SK-N-SH (cell line): ENCODE data around the gene GRIK3. TPM values are rescaled to one million over a fixed set of nuclear protein-coding genes. Genes with fewer than 3 reads are reported as not detected.

ENCODE experiments used
- CTCF ChIA-PET: fragments of 300-600, 350-600 bp; formaldehyde crosslinking; extraction: SDS; loops from one replicate; lab custom pipeline; 2021; lab: Yijun Ruan, JAX
- POLR2A ChIA-PET: fragments of 350-600 bp; sonication (Branson Sonifier 250); formaldehyde crosslinking; extraction: SDS; loops from one replicate; lab custom pipeline; 2020; ENCODE audit warnings: antibody characterized with exemption, inconsistent platforms; lab: Yijun Ruan, JAX
- DNase-seq: peaks from one replicate; pipeline ENCODE4 v3.0.0; 2012
- H2AFZ ChIP-seq: fragments of 200-600 bp; sonication (generic); 2 replicates; pipeline ENCODE4 v1.8.1; 2016; ENCODE audit warnings: antibody characterized with exemption, mild to moderate bottlenecking, low read depth
- H3F3A ChIP-seq: fragments of 200-600 bp; sonication (generic); replicated peaks from 2 replicates; pipeline ENCODE3; 2016; ENCODE audit warnings: antibody characterized with exemption, mild to moderate bottlenecking; ENCODE audit not compliant: insufficient read depth
- H3K27ac ChIP-seq, 2 experiments: fragments of 200-500 bp in 1 of 2; fragments of 200-600 bp in 1 of 2; sonication (Bioruptor generic) in 1 of 2; sonication (generic), shearing (Covaris generic) in 1 of 2; 2 replicates each; pipeline versions ENCODE4 v1.5.1 to v1.6.1; 2014 to 2016; ENCODE audit warnings: low read depth in 2 of 2, inconsistent platforms in 1 of 2, low read length in 1 of 2, mild to moderate bottlenecking in 1 of 2, mixed read lengths in 1 of 2
- H3K27me3 ChIP-seq: fragments of 200-600 bp; sonication (generic), shearing (Covaris generic); 2 replicates; pipeline ENCODE4 v1.6.1; 2016; ENCODE audit warnings: mixed run types; ENCODE audit not compliant: insufficient read depth
- H3K36me3 ChIP-seq, 2 experiments: fragments of 200-500 bp in 1 of 2; fragments of 200-600 bp in 1 of 2; sonication (Bioruptor generic) in 1 of 2; sonication (generic) in 1 of 2; replicated peaks in 1 of 2; 2 replicates each; pipeline versions ENCODE3 to v1.5.1; 2014 to 2016; ENCODE audit warnings: low read length in 1 of 2, mild to moderate bottlenecking in 1 of 2; ENCODE audit not compliant: insufficient read depth in 2 of 2, control insufficient read depth in 1 of 2
- H3K4me1 ChIP-seq, 2 experiments: fragments of 200-500 bp in 1 of 2; fragments of 200-600 bp in 1 of 2; sonication (Bioruptor generic) in 1 of 2; sonication (generic), shearing (Covaris generic) in 1 of 2; 2 replicates each; pipeline versions ENCODE4 v1.5.1 to v1.6.1; 2014 to 2016; ENCODE audit warnings: low read depth in 1 of 2, low read length in 1 of 2, mixed run types in 1 of 2; ENCODE audit not compliant: insufficient read depth in 2 of 2, control insufficient read depth in 1 of 2
- H3K4me2 ChIP-seq: fragments of 200-600 bp; sonication (generic), shearing (Covaris generic); 2 replicates; pipeline ENCODE4 v1.6.1; 2017; ENCODE audit warnings: mixed run types
- H3K4me3 ChIP-seq, 2 experiments: fragments of 200-500 bp in 1 of 2; fragments of 200-600 bp in 1 of 2; sonication (Bioruptor generic) in 1 of 2; sonication (generic), shearing (Covaris generic) in 1 of 2; 2 replicates each; pipeline versions ENCODE4 v1.5.1 to v1.8.1; 2014 to 2016; ENCODE audit warnings: low read depth in 2 of 2, inconsistent platforms in 1 of 2, low read length in 1 of 2, mild to moderate bottlenecking in 1 of 2, mixed read lengths in 1 of 2, moderate library complexity in 1 of 2
- H3K79me2 ChIP-seq: fragments of 200-600 bp; sonication (generic); 2 replicates; pipeline ENCODE4 v1.8.1; 2017; ENCODE audit warnings: mild to moderate bottlenecking; ENCODE audit not compliant: insufficient read depth
- H3K9ac ChIP-seq: fragments of 200-600 bp; sonication (generic); 2 replicates; pipeline ENCODE4 v1.6.1; 2017; ENCODE audit warnings: mixed run types
- H3K9me2 ChIP-seq: fragments of 200-600 bp; sonication (generic); 2 replicates; pipeline ENCODE4 v1.6.1; 2017; ENCODE audit warnings: mixed run types
- H3K9me3 ChIP-seq: fragments of 200-600 bp; sonication (generic); 2 replicates; pipeline ENCODE4 v1.6.1; 2017; ENCODE audit warnings: mixed run types, mild to moderate bottlenecking, moderate library complexity
- H4K20me1 ChIP-seq: fragments of 200-600 bp; sonication (generic); 2 replicates; pipeline ENCODE4 v1.6.1; 2017; ENCODE audit warnings: mild to moderate bottlenecking, mixed run types; ENCODE audit not compliant: insufficient read depth
- EP300 ChIP-seq, 2 experiments: IDR thresholded peaks; 2 replicates each; pipeline versions ENCODE4 v1.4.0 to v1.6.1; 2012; ENCODE audit warnings: borderline replicate concordance in 1 of 2, low read depth in 1 of 2, low read length in 1 of 2
- GABPA ChIP-seq: IDR thresholded peaks from 2 replicates; pipeline ENCODE4 v1.4.0; 2012; ENCODE audit warnings: low read depth, mild to moderate bottlenecking
- MEF2A ChIP-seq: IDR thresholded peaks from 2 replicates; pipeline ENCODE4 v1.4.0; 2012; ENCODE audit warnings: low read depth, borderline replicate concordance
- MXI1 ChIP-seq: IDR thresholded peaks from 2 replicates; pipeline ENCODE4 v1.6.1; 2012; ENCODE audit warnings: mild to moderate bottlenecking, low read depth, low read length, improper control_type of control experiment
- NFIC ChIP-seq: IDR thresholded peaks from 2 replicates; pipeline ENCODE4 v1.4.0; 2012; ENCODE audit warnings: borderline replicate concordance
- NRF1 ChIP-seq: IDR thresholded peaks from 2 replicates; pipeline ENCODE4 v1.6.1; 2012; ENCODE audit warnings: low read depth, mild to moderate bottlenecking, low read length
- PBX3 ChIP-seq: IDR thresholded peaks from 2 replicates; pipeline ENCODE4; 2012
- RCOR1 ChIP-seq: fragments of 150-350 bp; IDR thresholded peaks from 2 replicates; pipeline ENCODE4 v1.6.1; 2017; ENCODE audit warnings: antibody characterized with exemption, low read length
- RFX5 ChIP-seq: IDR thresholded peaks from 2 replicates; pipeline ENCODE4 v1.6.1; 2012; ENCODE audit warnings: mild to moderate bottlenecking, improper control_type of control experiment, low read length
- SMC3 ChIP-seq: IDR thresholded peaks from 2 replicates; pipeline ENCODE4 v1.6.1; 2012; ENCODE audit warnings: low read depth, low read length, improper control_type of control experiment
- TAF1 ChIP-seq: IDR thresholded peaks from 2 replicates; pipeline ENCODE4 v1.6.1; 2012; ENCODE audit warnings: low read depth, mild to moderate bottlenecking, low read length, moderate library complexity, borderline replicate concordance
- TCF12 ChIP-seq: IDR thresholded peaks from 2 replicates; pipeline ENCODE4 v1.4.0; 2012
- USF1 ChIP-seq: IDR thresholded peaks from 2 replicates; pipeline ENCODE4 v1.4.0; 2012; ENCODE audit warnings: low read depth, borderline replicate concordance
- WGBS: methylation state at CpG from one replicate; pipeline ENCODE4 v1.1.6; 2017; ENCODE audit warnings: low lambda C conversion rate; 5-methylcytosine and 5-hydroxymethylcytosine counted together
- polyA plus RNA-seq, 3 experiments: library from polyadenylated mRNA; depleted of rRNA; stranded (reverse); fragments of >200 nt; gene quantifications; 2 replicates each; pipeline ENCODE4 v1.2.3, GENCODE V29; 2012
- TF ChIP-seq, protein P1 (sequence below): fragments of 150-350 bp; IDR thresholded peaks from 2 replicates; pipeline ENCODE4 v1.6.1; 2017; ENCODE audit warnings: antibody characterized with exemption, low read length, low read depth, borderline replicate concordance
- TF ChIP-seq, protein P2 (sequence below): IDR thresholded peaks from 2 replicates; pipeline ENCODE4 v1.4.0; 2012; ENCODE audit warnings: low read depth, borderline replicate concordance
- TF ChIP-seq, protein P3 (sequence below): IDR thresholded peaks from 2 replicates; pipeline ENCODE4 v1.6.1; 2012; ENCODE audit warnings: mild to moderate bottlenecking, low read depth, low read length, moderate library complexity
- TF ChIP-seq, protein P4 (sequence below): fragments of 150-350 bp; IDR thresholded peaks from 2 replicates; pipeline ENCODE4 v1.6.1; 2016; ENCODE audit warnings: mild to moderate bottlenecking, low read depth, low read length

Gene GRIK3
- polyA plus RNA-seq, 1 of the 3 experiments (the other 2 are of a cell fraction) = not detected

DNA sequence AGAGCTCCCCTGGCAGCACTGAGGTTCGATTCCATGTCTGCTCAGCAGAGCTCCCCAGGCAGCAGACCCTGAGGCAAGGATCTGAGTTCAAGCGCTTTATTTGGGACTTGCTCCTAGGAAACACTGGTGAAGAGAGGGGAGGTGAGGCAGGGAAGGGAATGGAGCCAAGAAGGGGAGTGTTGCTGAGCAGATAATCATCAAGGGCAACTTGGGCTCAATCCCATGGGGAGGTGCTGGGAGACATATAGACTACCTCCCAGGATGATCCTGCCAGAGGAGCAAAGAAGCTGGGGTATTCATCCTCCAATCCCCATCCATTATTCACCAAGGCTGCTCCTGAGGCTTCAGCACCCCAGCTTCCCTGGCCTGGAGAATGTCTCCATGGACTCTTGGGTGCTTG, 47.0 kb downstream of the GRIK3 start:
- H3K4me2 ChIP-seq = no peak overlapping the region
- H3F3A ChIP-seq = no peaks in the 10 kb centered on the region
- no peak overlapping the region for H3K9ac ChIP-seq
- H3K4me3 ChIP-seq = no peak overlapping the region
- CTCF ChIA-PET = interaction anchor here (1.0 to 1.4 kb wide), 4 partner anchors 12 to 447 kb away, joined by 3 to 6 read pairs (median 4); no protein-coding TSS in a partner anchor
- H3K4me1 ChIP-seq = no peaks in the 10 kb centered on the region
- H3K79me2 ChIP-seq = no peaks in the 10 kb centered on the region
- no peak overlapping the region for H3K27ac ChIP-seq
- WGBS = 20% methylated on average over 2 of the region's 2 CpGs
- no peaks in the 10 kb centered on the region for H3K9me3 ChIP-seq
- no peaks in the 10 kb centered on the region for H4K20me1 ChIP-seq
- H3K9me2 ChIP-seq = no peaks in the 10 kb centered on the region
- POLR2A ChIA-PET = no interaction called here
- no peak for DNase-seq
- TF ChIP-seq, protein P1, sequence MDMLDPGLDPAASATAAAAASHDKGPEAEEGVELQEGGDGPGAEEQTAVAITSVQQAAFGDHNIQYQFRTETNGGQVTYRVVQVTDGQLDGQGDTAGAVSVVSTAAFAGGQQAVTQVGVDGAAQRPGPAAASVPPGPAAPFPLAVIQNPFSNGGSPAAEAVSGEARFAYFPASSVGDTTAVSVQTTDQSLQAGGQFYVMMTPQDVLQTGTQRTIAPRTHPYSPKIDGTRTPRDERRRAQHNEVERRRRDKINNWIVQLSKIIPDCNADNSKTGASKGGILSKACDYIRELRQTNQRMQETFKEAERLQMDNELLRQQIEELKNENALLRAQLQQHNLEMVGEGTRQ = no peak
- TF ChIP-seq SMC3 = no peak
- TF ChIP-seq PBX3 = no peak
- no peak for TF ChIP-seq RFX5
- TF ChIP-seq RCOR1 = no peak
- TF ChIP-seq USF1 = no peak
- no peak for TF ChIP-seq MEF2A
- TF ChIP-seq MXI1 = no peak
- TF ChIP-seq NFIC = no peak
- no peak for TF ChIP-seq TAF1
- no peak for TF ChIP-seq TCF12
- TF ChIP-seq, all 33 proteins: peak for 0
- H2AFZ ChIP-seq = no peak overlapping the region
- no peaks in the 10 kb centered on the region for H3K36me3 ChIP-seq
- no peaks in the 10 kb centered on the region for H3K27me3 ChIP-seq

DNA sequence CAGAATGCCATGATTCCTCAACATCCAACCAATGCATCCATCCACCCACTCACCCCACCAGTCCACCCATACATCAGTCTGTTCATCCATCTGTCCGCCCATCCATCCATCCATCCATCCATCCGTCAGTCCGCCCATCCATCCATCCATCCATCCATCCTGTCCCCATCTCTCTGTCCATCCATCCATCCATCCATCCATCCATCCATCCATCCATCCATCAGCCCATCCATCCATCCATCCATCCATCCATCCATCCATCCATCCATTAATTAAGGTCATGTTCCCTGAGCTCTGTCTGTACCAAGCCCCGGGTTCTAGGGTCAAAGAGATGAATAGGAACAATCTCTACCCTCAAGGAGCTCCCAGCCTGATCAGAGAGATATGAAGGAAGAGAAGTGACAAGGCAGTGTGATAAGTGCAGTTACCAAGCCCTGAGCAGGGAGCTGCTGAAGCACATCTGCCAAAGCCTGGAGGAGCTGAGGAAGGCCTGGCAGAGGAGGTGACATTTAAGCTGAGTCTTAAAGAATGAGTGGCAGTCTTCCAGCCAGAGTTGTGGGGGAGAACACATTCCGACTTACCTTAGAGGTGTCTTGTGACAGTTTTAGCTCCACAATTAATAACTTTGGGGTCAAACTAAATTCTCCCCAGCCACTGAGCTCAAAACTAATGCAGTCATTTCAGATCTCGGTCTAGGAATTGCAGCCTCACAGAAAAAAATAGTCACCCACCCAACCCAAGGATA, 47.9 kb downstream of the GRIK3 start:
- Histone ChIP-seq H3F3A (no peaks in the 10 kb centered on the region), H4K20me1 (no peaks in the 10 kb centered on the region), H3K4me1 (no peaks in the 10 kb centered on the region), H3K79me2 (no peaks in the 10 kb centered on the region), H3K4me2 (no peak overlapping the region), H3K27me3 (no peaks in the 10 kb centered on the region), H3K27ac (no peak overlapping the region), H3K36me3 (no peaks in the 10 kb centered on the region), H3K4me3 (no peak overlapping the region), H3K9me2 (no peaks in the 10 kb centered on the region), H3K9me3 (no peaks in the 10 kb centered on the region), H3K9ac (no peak overlapping the region), H2AFZ (no peak overlapping the region)
- 27% methylated on average over 6 of the region's 6 CpGs for WGBS
- CTCF ChIA-PET = interaction anchor here (1.3 to 1.4 kb wide), 3 partner anchors 11 to 448 kb away, joined by 3 to 6 read pairs (median 5); no protein-coding TSS in a partner anchor
- DNase-seq = no peak
- POLR2A ChIA-PET = no interaction called here
- TF ChIP-seq, protein P2, sequence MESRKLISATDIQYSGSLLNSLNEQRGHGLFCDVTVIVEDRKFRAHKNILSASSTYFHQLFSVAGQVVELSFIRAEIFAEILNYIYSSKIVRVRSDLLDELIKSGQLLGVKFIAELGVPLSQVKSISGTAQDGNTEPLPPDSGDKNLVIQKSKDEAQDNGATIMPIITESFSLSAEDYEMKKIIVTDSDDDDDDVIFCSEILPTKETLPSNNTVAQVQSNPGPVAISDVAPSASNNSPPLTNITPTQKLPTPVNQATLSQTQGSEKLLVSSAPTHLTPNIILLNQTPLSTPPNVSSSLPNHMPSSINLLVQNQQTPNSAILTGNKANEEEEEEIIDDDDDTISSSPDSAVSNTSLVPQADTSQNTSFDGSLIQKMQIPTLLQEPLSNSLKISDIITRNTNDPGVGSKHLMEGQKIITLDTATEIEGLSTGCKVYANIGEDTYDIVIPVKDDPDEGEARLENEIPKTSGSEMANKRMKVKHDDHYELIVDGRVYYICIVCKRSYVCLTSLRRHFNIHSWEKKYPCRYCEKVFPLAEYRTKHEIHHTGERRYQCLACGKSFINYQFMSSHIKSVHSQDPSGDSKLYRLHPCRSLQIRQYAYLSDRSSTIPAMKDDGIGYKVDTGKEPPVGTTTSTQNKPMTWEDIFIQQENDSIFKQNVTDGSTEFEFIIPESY = no peak
- TF ChIP-seq, protein P3, sequence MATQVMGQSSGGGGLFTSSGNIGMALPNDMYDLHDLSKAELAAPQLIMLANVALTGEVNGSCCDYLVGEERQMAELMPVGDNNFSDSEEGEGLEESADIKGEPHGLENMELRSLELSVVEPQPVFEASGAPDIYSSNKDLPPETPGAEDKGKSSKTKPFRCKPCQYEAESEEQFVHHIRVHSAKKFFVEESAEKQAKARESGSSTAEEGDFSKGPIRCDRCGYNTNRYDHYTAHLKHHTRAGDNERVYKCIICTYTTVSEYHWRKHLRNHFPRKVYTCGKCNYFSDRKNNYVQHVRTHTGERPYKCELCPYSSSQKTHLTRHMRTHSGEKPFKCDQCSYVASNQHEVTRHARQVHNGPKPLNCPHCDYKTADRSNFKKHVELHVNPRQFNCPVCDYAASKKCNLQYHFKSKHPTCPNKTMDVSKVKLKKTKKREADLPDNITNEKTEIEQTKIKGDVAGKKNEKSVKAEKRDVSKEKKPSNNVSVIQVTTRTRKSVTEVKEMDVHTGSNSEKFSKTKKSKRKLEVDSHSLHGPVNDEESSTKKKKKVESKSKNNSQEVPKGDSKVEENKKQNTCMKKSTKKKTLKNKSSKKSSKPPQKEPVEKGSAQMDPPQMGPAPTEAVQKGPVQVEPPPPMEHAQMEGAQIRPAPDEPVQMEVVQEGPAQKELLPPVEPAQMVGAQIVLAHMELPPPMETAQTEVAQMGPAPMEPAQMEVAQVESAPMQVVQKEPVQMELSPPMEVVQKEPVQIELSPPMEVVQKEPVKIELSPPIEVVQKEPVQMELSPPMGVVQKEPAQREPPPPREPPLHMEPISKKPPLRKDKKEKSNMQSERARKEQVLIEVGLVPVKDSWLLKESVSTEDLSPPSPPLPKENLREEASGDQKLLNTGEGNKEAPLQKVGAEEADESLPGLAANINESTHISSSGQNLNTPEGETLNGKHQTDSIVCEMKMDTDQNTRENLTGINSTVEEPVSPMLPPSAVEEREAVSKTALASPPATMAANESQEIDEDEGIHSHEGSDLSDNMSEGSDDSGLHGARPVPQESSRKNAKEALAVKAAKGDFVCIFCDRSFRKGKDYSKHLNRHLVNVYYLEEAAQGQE = no peak
- TF ChIP-seq EP300 (IDR thresholded peaks at IDR 0.05; ENCODE audit: borderline replicate concordance in 1 of 2, low read depth in 1 of 2, low read length in 1 of 2) (no peak), RFX5 (no peak), NRF1 (no peak), GABPA (no peak)
- TF ChIP-seq, protein P4, sequence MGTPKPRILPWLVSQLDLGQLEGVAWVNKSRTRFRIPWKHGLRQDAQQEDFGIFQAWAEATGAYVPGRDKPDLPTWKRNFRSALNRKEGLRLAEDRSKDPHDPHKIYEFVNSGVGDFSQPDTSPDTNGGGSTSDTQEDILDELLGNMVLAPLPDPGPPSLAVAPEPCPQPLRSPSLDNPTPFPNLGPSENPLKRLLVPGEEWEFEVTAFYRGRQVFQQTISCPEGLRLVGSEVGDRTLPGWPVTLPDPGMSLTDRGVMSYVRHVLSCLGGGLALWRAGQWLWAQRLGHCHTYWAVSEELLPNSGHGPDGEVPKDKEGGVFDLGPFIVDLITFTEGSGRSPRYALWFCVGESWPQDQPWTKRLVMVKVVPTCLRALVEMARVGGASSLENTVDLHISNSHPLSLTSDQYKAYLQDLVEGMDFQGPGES = no peak
